OCI-LY7 (cell line): ENCODE data around the gene ARHGAP30. TPM values are rescaled to one million over a fixed set of nuclear protein-coding genes. Genes with fewer than 3 reads are reported as not detected.
"Not testable (repeated sequence)": the region's sequence is repeated elsewhere in the genome, so short reads cannot be mapped to it uniquely, and the experiment has no call there.

Experiments used
- BruUV-seq: library from RNA; stranded (reverse); fragments of 400-500 nt; replicated peaks from 2 replicates; lab custom pipeline; 2021; lab: Mats Ljungman, UMichigan
- CTCF ChIA-PET: fragments of 300-600 bp; sonication (Branson Sonifier 250); formaldehyde crosslinking; loops from one replicate; lab custom pipeline; 2022; ENCODE audit warnings: antibody characterized with exemption; ENCODE audit not compliant: unreplicated experiment; lab: Charles Lee
- POLR2A ChIA-PET: fragments of 300-600 bp; sonication (Branson Sonifier 250); formaldehyde crosslinking; loops from one replicate; lab custom pipeline; 2022; ENCODE audit warnings: antibody characterized with exemption; lab: Charles Lee
- DNase-seq: peaks from one replicate; pipeline ENCODE4 v3.0.0-alpha.2; 2015; ENCODE audit warnings: low spot score
- H2AFZ ChIP-seq: fragments of 200-600 bp; sonication (generic), shearing (Covaris generic); 2 replicates; pipeline ENCODE4 v1.6.1; 2014; ENCODE audit warnings: mild to moderate bottlenecking, antibody characterized with exemption, low read length, moderate library complexity
- H3K27ac ChIP-seq: fragments of 200-600 bp; sonication (generic); 2 replicates; pipeline ENCODE4 v1.5.1; 2014; ENCODE audit warnings: mixed run types, low read depth, mild to moderate bottlenecking, moderate library complexity, low read length, inconsistent platforms; ENCODE audit not compliant: poor library complexity, severe bottlenecking
- H3K36me3 ChIP-seq: fragments of 200-600 bp; sonication (generic); 2 replicates; pipeline ENCODE4 v1.6.1; 2014; ENCODE audit warnings: mild to moderate bottlenecking, antibody characterized with exemption, low read length, moderate library complexity, mixed read lengths; ENCODE audit not compliant: insufficient read depth
- H3K4me1 ChIP-seq: fragments of 200-600 bp; sonication (generic); 2 replicates; pipeline ENCODE4 v1.5.1; 2014; ENCODE audit warnings: mild to moderate bottlenecking, low read length; ENCODE audit not compliant: insufficient read depth, poor library complexity, severe bottlenecking
- H3K4me2 ChIP-seq: fragments of 200-600 bp; sonication (generic); 2 replicates; pipeline ENCODE4 v1.6.1; 2014; ENCODE audit warnings: mild to moderate bottlenecking, low read length
- H3K4me3 ChIP-seq: fragments of 200-600 bp; sonication (generic); 2 replicates; pipeline ENCODE4 v1.5.1; 2014; ENCODE audit warnings: mild to moderate bottlenecking, low read depth, low read length; ENCODE audit not compliant: poor library complexity, severe bottlenecking
- H3K79me2 ChIP-seq: fragments of 200-600 bp; sonication (generic); 2 replicates; pipeline ENCODE4 v1.6.1; 2016; ENCODE audit warnings: low read depth, mild to moderate bottlenecking, low read length, moderate library complexity, mixed read lengths; ENCODE audit not compliant: insufficient read depth
- H3K9me2 ChIP-seq: fragments of 200-600 bp; sonication (generic); 2 replicates; pipeline ENCODE4 v1.6.1; 2016; ENCODE audit warnings: mild to moderate bottlenecking, low read length, mixed read lengths; ENCODE audit not compliant: insufficient read depth
- H3K9me3 ChIP-seq: fragments of 200-600 bp; sonication (generic); 2 replicates; pipeline ENCODE4 v1.6.1; 2014; ENCODE audit warnings: mild to moderate bottlenecking, mixed run types, low read length, mixed read lengths
- H4K20me1 ChIP-seq: fragments of 200-600 bp; sonication (generic); 2 replicates; pipeline ENCODE4 v1.6.1; 2014; ENCODE audit warnings: mild to moderate bottlenecking, antibody characterized with exemption, low read length, moderate library complexity, mixed read lengths; ENCODE audit not compliant: insufficient read depth
- CTCF ChIP-seq: fragments of 200-600 bp; sonication (generic); conservative IDR thresholded peaks from 2 replicates; pipeline ENCODE4 v1.5.1; 2014; ENCODE audit warnings: mild to moderate bottlenecking, antibody characterized with exemption, low read length, moderate library complexity, mixed read lengths
- EZH2phosphoT487 ChIP-seq: fragments of 200-600 bp; sonication (generic); IDR thresholded peaks from 2 replicates; pipeline ENCODE4 v1.6.1; 2018; ENCODE audit warnings: low read depth, borderline replicate concordance, mild to moderate bottlenecking, mixed run types, antibody characterized with exemption, low read length, moderate library complexity, mixed read lengths
- intact Hi-C: fragments of 100-400 bp; cut with micrococcal nuclease; formaldehyde crosslinking; loops from one replicate; pipeline ENCODE4 v1.10.0; 2022; ENCODE audit not compliant: unreplicated experiment
- total RNA-seq, 2 experiments: library from RNA; depleted of rRNA in 1 of 2; stranded (reverse); fragments of >200 nt in 1 of 2; shearing (Covaris generic) in 1 of 2; gene quantifications; 2 replicates each; pipeline ENCODE4 v1.2.3, GENCODE V29; 2014 to 2022

The ARHGAP30 gene
- total RNA-seq, 2 experiments from 2014 or later, result 56.2 to 101 TPM

DNA sequence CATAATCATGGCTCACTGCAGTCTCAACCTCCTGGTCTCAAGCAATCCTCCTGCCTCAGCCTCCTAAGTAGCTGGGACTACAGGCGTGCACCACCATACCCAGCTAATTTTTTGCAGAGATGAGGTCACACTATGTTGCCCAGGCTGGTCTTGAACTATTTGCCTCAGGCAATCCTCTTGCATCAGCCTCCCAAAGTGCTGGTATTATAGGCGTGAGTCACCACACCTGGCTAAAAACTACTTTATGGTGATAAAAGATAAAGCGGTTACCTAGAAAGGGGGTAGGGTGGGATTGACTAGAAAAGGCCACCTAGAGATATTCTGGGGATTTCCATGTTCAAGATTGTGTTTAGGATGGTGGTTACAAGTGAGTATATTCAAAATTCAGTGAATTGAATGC is 35.9 kb downstream of the ARHGAP30 start:
- BruUV-seq, result no TSS peak
- Histone ChIP-seq H3K4me3 (no peak overlapping the region), H3K9me2 (no peaks in the 10 kb centered on the region), H3K9me3 (no peaks in the 10 kb centered on the region; the same call in 1 of the 2 replicates), H3K4me1 (peaks cover 26% of the 10 kb centered on the region), H2AFZ (no peak overlapping the region), H3K79me2 (peaks cover 12% of the 10 kb centered on the region; the same call in 1 of the 2 replicates), H3K4me2 (no peak overlapping the region), H3K36me3 (peaks cover 22% of the 10 kb centered on the region), H3K27ac (no peak overlapping the region), H4K20me1 (no peaks in the 10 kb centered on the region)
- DNase-seq, result no peak
- ChIA-PET CTCF (no interaction called here), POLR2A (interaction anchor here (0.6 to 3.0 kb wide), 2 partner anchors 12 to 192 kb away, joined by 4 to 9 read pairs; partner anchors contain the start of gene F11R)
- intact Hi-C loops, result no loop called here
- TF ChIP-seq CTCF (no peak), EZH2phosphoT487 (no peak)

- no peaks in the 10 kb centered on the region for H4K20me1 ChIP-seq
- H3K27ac ChIP-seq, result no peak overlapping the region
- peaks cover 16% of the 10 kb centered on the region for H3K4me1 ChIP-seq
- 0 out of 2 replicates have a peak, but pooled peaks cover 2% of the 10 kb centered on the region for H3K79me2 ChIP-seq
- no peak for TF ChIP-seq EZH2phosphoT487
- no peak for TF ChIP-seq CTCF
- no peak overlapping the region for H2AFZ ChIP-seq
- H3K9me3 ChIP-seq, result no peaks in the 10 kb centered on the region; the same call in 1 of the 2 replicates
- no peak overlapping the region for H3K4me3 ChIP-seq
- BruUV-seq, result no TSS peak
- H3K36me3 ChIP-seq, result peaks cover 12% of the 10 kb centered on the region
- CTCF ChIA-PET, result no interaction called here
- intact Hi-C loops, result no loop called here
- POLR2A ChIA-PET, result interaction anchor here (0.6 to 3.0 kb wide), 4 partner anchors 11 to 191 kb away, joined by 3 to 9 read pairs (median 4); partner anchors contain the start of gene F11R
- no peak overlapping the region for H3K4me2 ChIP-seq
- DNase-seq, result no peak
- no peaks in the 10 kb centered on the region for H3K9me2 ChIP-seq
Measured at GRCh38 chr1:161032409-161032808, 37.3 kb downstream of the ARHGAP30 start.

DNA sequence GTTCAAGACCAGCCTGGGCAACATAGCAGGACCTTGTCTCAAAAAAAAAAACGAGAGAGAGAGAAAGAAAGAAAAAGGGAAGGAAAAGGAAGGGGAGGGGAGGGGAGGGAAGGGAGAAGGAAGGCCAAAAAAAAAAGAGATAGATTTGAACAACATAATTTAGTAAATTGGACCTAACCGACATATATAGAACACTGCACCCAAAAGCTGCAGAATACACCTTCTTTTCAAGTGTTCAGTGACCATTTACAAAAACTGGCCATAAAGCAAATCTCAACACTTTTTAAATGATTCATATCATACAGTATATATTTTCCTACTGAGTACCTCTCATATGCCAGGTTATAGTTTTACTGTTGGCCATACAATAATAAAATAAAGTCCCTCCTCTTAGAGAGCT is 37.8 kb downstream of the ARHGAP30 start:
- Histone ChIP-seq H4K20me1 (no peaks in the 10 kb centered on the region), H2AFZ (no peak overlapping the region), H3K79me2 (0 out of 2 replicates have a peak, but pooled peaks cover 2% of the 10 kb centered on the region), H3K9me3 (no peaks in the 10 kb centered on the region; the same call in 1 of the 2 replicates), H3K27ac (no peak overlapping the region), H3K9me2 (no peaks in the 10 kb centered on the region), H3K36me3 (peaks cover 6% of the 10 kb centered on the region; the same call in 1 of the 2 replicates), H3K4me3 (no peak overlapping the region), H3K4me2 (no peak overlapping the region), H3K4me1 (peaks cover 12% of the 10 kb centered on the region)
- intact Hi-C loops, result no loop called here
- BruUV-seq, result no TSS peak
- TF ChIP-seq EZH2phosphoT487, result no peak
- no peak for TF ChIP-seq CTCF
- no peak for DNase-seq
- POLR2A ChIA-PET, result interaction anchor here (0.6 to 3.0 kb wide), 3 partner anchors 11 to 190 kb away, joined by 3 to 9 read pairs (median 3); partner anchors contain the start of gene F11R
- CTCF ChIA-PET, result no interaction called here

GRCh38 chr1:161029466-161029865 is 40.2 kb downstream of the ARHGAP30 start:
- H2AFZ ChIP-seq, DNase-seq, H3K36me3 ChIP-seq, H4K20me1 ChIP-seq, H3K9me2 ChIP-seq, intact Hi-C loops, POLR2A ChIA-PET, H3K9me3 ChIP-seq, BruUV-seq, H3K79me2 ChIP-seq, H3K4me1 ChIP-seq, H3K4me3 ChIP-seq, H3K27ac ChIP-seq, CTCF ChIA-PET, H3K4me2 ChIP-seq: not testable (repeated sequence)
